Liver (tissue), 2 donors: Measurements from ENCODE around the gene TREH.

ENCODE experiments used
- JUND ChIP-seq, 2 donors: IDR thresholded peaks; 2 replicates each; pipeline ENCODE4 v1.6.1; 2016; ENCODE audit warnings: antibody characterized with exemption in 2 of 2
- RAD21 ChIP-seq, 2 donors: IDR thresholded peaks; 2 replicates each; pipeline ENCODE4 v1.6.1; 2016; ENCODE audit warnings: antibody characterized with exemption in 2 of 2, mild to moderate bottlenecking in 2 of 2
- donor health status: healthy.

DNA sequence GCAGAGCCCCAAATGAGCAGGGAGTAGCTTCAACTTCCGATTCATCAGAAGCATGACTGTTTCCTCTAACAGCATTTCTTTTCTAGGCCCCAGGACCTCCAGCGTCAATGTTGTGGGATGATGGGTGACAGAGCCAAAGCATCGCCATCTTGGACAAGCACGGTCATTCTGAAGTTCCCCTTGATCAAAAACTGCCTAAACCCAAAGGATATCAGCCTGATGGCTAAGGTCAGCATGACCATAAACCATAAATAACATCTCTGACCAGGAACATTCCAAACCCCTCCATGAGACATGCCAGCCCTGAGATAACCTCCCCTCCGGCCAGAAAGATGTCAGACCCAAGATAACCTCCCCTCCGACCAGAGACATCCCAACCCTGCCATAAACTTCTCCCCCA lies 28.8 kb upstream of the TREH start:
- no peak for TF ChIP-seq RAD21 (IDR thresholded peaks at IDR 0.05)
- no peak for TF ChIP-seq JUND (IDR thresholded peaks at IDR 0.05)
